ENCODE results near the gene RREB1.

DNA sequence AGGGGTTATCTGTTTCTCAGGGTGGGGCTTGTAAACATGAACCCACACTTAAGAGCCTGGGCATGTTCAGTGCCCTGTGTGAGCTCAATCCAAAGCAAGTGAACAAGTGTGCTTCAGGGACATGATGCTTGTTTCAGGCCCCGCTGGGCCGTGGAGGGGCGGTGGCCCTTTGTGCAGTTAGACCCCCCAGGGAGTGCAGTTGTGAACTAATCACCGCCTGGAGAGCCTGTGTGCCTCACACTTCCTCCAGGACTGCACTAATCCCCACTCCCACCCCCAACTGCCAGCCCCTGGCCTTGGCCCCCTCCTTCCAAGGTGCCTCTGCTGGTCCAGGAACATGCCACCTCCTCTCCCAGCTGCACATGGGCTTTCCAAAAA, 58.1 kb downstream of the RREB1 start:
- TF ChIP-seq, protein P1, sequence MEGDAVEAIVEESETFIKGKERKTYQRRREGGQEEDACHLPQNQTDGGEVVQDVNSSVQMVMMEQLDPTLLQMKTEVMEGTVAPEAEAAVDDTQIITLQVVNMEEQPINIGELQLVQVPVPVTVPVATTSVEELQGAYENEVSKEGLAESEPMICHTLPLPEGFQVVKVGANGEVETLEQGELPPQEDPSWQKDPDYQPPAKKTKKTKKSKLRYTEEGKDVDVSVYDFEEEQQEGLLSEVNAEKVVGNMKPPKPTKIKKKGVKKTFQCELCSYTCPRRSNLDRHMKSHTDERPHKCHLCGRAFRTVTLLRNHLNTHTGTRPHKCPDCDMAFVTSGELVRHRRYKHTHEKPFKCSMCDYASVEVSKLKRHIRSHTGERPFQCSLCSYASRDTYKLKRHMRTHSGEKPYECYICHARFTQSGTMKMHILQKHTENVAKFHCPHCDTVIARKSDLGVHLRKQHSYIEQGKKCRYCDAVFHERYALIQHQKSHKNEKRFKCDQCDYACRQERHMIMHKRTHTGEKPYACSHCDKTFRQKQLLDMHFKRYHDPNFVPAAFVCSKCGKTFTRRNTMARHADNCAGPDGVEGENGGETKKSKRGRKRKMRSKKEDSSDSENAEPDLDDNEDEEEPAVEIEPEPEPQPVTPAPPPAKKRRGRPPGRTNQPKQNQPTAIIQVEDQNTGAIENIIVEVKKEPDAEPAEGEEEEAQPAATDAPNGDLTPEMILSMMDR (IDR thresholded peaks at IDR 0.05; ENCODE audit: borderline replicate concordance, extremely low read depth, low read length, poor library complexity, severe bottlenecking), result no peak
- TF ChIP-seq EZH2 (IDR thresholded peaks at IDR 0.05; ENCODE audit: borderline replicate concordance, low read depth, low read length, severe bottlenecking), result no peak
